GM18907 (cell line): ENCODE measurements around the gene GRIK4.

ENCODE experiments used
- ATAC-seq: cut with Tn5 transposase; IDR thresholded peaks from one replicate; pipeline ENCODE4 v1.9.1; 2021; ENCODE audit warnings: mild to moderate bottlenecking, moderate library complexity; ENCODE audit not compliant: unreplicated experiment

Gene GRIK4

DNA sequence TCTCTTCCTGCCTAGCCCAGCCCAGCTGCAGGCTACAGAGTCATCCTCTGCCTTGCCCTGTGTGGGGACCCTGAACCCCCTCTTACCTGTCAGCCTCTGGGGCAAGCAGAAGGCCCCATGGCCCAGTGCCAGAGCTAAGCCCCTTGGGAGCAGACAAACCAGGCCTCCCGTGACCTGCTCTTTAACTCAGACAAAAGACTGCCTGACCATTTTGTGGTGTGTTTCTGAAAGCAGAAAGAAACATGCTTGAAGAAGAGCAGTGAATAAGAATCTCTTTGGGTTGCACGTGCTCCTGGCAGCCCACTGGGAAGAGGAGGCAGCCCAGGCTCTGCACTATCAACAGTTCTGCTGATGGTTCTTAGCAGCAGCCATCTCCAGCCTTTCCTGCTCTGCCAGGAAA lies 118.6 kb downstream of the GRIK4 start:
- no peak for ATAC-seq

- peak; percentile 64 for ATAC-seq
Observed at GRCh38 chr11:120632579-120632978, 121.0 kb downstream of the GRIK4 start.

DNA sequence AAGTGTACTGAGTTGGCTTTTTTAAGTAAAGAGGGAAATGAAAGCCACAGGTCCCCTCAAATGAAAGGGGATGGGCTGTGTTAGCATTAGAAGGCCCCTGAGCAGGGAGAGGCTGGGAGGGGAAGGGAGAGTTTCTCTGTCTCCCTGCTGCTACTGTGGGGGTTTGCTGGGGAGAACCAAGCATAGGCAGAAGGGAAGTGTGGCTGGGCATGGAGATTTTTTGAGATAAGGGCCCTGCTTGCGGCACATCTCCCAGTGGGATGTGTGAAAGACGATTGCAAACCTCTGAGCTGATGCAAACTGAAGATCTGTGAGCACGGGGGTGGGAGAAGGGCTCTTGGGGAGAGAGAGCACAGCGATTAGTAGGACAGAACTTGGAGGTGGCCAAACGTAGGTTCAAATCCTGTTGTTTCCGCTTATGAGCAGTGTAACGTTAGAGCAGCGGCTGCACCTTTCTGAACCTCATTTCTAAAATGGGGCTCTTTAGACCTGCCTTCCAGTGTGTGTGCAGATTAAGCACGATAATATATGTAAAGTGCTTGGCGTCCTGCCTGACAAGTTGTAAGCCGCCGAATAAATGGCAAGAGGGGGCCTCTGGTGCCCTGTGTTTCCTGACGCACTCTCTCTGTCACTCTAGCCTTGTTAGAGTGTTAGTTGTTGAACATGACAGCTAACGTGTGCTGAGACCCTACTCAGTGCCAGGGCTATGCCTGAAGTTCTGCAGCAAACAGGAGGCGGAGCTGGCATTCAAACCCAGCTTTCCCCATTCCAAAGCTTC lies 122.3 kb downstream of the GRIK4 start:
- no peak for ATAC-seq

GRCh38 chr11:120634706-120635105 lies 123.2 kb downstream of the GRIK4 start:
- no peak for ATAC-seq

- ATAC-seq = no peak
Observed at GRCh38 chr11:120635136-120635810, 123.7 kb downstream of the GRIK4 start.

GRCh38 chr11:120637131-120637530 lies 125.6 kb downstream of the GRIK4 start:
- no peak for ATAC-seq

GRCh38 chr11:120642196-120642894 lies 130.8 kb downstream of the GRIK4 start:
- no peak for ATAC-seq

GRCh38 chr11:120643284-120643683 lies 131.7 kb downstream of the GRIK4 start:
- no peak for ATAC-seq

- no peak for ATAC-seq
Observed at GRCh38 chr11:120645639-120646038, 134.1 kb downstream of the GRIK4 start.

DNA sequence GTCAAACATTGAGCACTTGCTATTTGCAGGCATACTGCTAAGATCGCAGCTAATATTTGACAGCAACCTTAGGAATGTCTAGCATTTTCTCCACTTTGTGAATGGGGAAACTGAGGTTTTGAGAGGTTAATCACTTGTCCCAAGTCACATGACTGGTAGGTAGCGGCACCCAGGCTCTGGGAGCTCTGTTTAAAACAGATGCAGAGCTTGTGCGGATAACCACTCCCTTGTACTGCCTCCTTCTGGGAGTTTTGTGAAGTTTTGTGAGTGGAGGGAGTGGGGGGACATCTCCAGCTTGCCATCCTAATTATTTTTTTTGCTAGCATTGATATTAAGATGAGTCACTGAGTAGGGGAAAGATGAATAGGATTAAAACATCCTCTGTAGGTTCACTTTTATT lies 134.7 kb downstream of the GRIK4 start:
- no peak for ATAC-seq

DNA sequence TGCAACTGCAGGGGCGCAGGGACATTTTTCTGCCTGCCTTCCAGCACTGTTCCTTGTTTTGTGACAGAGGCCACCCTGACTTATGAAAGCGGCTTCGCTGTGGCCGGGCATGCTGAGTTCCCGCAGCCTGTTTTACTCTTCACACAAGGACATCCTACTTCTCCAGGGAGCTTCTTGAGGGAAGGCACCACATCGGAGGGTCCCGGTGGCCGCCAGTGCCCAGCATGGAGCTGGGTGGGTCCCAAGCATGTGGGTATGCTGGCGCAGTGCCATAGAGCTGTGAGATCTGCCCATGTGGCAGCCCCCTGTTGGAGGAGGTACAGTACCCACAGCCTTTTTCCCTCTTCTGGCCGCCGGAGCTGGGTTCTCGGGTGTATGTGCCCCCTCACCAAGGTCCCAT lies 136.1 kb downstream of the GRIK4 start:
- ATAC-seq = no peak

- no peak for ATAC-seq
Observed at GRCh38 chr11:120648771-120649170, 137.2 kb downstream of the GRIK4 start.

DNA sequence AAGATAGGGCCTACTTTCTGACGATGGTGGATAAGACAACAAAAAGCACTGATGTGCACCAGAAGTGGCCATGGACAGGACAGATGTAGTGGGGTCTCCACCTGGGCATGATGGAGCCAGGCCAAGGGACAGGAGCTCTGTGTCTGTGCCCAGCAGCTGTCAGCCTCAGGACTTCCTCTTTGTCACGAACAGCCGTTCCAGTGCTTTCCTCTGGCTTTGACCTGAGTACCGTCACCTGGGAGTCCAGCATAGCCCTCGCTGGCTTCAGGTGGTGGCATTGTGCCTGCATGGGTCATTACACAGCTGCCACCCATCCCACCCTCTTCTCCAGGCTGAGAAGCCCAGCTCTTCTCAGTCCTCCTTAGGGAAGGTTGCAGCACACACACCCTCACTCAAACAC lies 137.8 kb downstream of the GRIK4 start:
- ATAC-seq = no peak

GRCh38 chr11:120651396-120651795 lies 139.8 kb downstream of the GRIK4 start:
- ATAC-seq = no peak

- ATAC-seq = no peak
Observed at GRCh38 chr11:120651836-120652235, 140.3 kb downstream of the GRIK4 start.

- ATAC-seq = no peak
Observed at GRCh38 chr11:120652705-120653335, 141.3 kb downstream of the GRIK4 start.

DNA sequence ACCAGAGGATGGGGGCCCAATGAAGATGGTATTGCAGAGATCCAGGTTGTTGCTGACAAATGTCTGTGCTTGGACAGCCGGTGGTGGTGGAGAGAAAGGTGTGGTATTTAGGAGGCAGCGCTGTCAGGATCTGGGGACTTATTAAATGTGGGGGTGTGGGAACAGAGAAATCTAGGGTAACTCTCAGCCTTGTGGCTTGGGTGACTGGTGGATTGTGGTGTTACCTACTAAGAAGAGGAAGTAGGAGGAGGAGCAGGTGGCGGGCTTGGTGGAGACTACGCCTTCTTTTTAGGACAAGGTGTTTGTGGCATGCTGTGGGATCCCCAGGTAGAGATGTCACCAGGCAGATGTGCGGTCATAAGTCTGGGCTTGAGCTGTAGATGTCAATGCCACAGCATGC lies 144.0 kb downstream of the GRIK4 start:
- no peak for ATAC-seq

DNA sequence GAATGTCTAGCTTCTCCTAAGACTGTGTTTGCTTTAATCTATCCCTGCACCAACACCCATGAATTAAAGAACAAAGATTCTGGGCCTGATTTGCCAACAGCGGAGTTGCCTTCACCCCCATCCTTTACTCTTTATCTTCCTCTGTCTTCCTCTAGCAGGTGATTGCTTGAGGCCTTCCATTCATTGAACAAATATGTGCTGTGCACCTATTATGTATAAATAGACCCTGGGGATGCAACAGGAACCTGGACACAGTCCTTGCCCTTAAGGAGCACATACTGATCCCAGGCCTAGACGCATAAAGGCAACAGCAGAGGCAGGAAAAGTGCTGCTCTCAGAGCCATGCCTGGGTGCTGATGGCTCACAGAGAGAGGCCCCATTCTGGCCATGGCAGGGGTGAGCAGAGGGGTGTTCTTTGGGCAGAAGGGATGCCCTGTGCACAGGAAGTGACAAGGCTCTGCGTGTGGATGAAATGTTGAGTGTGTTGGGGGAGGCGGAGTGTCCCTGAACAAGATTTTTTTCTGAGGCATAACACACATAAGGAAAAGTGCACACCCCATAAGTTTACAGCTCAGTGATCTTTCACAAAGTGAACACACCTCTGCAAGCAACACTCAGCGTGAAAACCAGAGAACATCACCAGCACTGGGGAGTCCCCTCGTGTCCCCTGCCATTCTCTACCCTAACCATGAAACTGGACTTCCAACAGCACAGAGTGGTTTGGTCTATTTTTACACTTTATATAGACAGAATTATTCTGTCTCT lies 145.9 kb downstream of the GRIK4 start:
- ATAC-seq = peak; percentile 51

GRCh38 chr11:120658071-120658423 lies 146.5 kb downstream of the GRIK4 start:
- ATAC-seq = peak; percentile 53

DNA sequence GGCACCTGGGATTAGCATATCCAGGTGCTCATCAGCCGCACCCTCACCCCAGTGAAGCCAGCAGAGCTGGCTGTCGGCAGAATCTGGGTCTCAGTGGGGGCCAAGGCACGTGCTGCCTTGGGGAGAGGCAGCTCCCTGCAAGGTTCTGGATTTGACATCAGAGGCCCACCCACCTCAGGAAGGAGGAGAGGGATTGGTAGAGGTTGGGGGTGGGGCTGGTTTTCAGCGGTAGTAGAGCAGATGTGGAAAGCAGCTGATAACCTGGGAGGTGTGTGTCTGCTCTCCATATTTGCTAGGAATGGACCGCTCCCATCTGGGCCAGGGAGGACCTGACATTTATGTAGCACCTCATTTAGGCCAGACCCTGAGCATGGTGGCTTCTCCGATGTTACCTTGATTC lies 147.5 kb downstream of the GRIK4 start:
- ATAC-seq = no peak
